GM21423 (cell line): ENCODE results near the gene CCDC3.
"Not testable (repeated sequence)": the region's sequence is repeated elsewhere in the genome, so short reads cannot be mapped to it uniquely, and the experiment has no call there.

Experiments
- ATAC-seq: cut with Tn5 transposase; IDR thresholded peaks from one replicate; pipeline ENCODE4 v1.9.1; 2021; ENCODE audit warnings: mild to moderate bottlenecking, moderate library complexity; ENCODE audit not compliant: unreplicated experiment

Gene CCDC3

DNA sequence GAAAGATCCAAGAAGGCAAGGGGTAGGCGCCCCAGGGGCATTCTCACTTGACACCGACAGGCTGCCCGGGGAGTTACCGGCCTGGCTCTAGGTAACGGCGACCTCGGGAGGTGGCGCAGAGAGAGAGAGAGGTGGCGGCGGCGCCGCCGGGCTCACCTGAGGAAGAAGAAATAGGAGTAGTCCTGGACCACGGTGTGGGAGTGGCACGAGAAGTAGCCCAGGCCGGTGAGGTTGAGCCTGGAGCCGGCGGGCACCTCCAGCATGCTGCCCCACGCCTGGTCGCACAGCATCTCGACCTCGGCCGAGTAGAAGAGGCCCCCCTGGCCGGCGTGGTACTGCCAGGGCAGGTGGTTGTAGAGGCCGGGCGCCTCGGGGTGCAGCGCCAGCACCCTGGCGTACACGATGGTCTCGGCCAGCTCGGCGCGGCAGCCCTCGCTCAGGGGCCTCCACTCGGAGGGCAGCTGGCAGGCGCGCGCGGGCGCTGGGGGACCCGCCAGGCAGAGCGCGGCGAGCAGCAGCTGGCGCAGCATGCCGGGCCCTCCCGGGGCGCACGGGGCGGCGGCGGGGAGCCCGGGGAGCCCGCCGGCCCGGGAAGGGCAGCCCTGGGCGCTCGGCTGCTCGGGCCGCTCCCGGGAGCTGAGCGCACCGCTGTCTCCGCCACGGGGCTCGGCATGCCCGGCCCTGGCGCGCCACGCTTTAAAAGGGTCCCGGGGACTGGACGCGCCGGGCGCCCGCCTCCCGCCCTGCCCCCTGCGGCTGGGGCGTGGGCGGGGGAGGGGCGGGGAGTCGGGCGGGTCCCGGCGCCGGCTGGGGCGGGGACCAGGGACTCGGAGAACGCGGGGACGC, at the start of gene CCDC3:
Gene CCDC3, minus strand, starts transcription at position 673 of the 846 bp plus-strand sequence. Its CDS starts 143 bp downstream, at position 530.
- no peak for ATAC-seq

DNA sequence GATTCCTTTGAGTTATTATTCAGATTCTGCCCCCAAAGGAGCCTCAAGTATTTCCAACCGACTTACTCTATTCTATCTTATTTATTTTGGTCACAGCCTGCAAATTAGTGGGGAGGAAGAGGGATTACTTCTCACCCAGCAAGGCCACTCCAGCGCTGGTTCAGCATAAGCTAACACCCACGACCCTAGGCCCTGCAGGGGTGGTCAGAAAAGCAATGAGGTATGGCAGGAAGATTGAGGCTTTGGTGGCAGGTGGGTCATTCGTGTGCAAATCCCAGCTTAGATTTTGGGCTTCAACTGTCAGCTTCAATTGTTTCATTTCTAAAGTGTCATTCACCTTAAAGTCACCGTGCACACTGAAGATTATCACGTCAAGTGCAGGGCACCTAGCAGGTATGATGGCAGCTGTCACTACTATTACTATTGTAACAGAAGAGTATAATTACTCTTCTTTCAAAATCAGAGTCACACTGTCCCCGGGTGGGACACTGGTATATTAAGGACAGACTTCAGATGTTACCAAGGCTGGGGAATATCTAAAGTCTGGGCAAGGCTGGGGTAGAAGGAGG, 49.7 kb upstream of the CCDC3 start:
- ATAC-seq: no peak

DNA sequence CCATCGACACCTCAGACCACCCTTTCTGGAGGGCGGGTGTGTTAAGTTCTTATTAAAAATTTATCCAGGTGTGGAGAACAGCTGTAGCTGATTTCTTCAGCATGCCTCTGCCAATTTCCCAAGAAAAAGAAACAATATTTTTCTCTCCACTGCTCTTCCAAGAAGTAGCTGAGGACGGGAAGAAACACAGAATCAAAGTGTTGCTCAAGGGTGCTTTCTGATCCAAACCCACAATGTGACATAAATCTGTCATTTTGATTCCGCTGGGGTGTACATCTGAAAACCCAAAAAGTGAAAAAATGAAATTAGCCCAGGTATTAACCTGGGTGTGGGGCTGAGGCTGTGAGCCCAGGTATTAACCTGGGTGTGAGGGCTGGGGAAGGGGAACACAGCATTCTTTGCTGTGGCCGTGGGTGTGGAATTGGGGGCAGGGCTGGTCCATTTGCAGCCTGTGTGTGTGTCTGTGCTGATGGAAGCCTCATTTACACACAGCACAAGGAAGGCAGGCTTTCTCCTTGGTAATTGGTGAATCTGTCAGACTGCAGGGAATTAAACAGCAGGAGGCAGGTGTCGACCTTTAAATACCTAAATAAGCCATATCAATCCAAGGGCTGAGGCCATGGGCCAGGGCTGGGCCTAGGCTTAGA, 48.4 kb upstream of the CCDC3 start:
- no peak for ATAC-seq

DNA sequence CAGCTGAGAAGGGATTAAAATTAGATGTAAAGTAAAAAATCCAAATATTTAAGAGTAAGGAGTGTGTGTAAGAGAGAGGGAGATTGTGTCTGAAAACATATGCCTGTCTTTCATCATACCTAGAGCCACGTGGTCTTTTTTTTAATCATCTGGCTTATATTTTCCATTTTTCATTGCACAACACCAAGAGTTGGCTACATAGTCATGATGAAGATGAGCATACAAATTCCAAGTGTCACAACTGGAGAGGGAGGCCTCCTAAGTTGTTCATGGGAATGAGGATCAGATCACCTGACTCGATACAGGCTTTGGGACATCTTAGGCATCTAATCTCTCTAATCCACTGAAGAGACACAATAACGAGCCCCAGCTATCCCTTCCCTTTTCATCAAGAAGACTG, 47.2 kb upstream of the CCDC3 start:
- no peak for ATAC-seq

DNA sequence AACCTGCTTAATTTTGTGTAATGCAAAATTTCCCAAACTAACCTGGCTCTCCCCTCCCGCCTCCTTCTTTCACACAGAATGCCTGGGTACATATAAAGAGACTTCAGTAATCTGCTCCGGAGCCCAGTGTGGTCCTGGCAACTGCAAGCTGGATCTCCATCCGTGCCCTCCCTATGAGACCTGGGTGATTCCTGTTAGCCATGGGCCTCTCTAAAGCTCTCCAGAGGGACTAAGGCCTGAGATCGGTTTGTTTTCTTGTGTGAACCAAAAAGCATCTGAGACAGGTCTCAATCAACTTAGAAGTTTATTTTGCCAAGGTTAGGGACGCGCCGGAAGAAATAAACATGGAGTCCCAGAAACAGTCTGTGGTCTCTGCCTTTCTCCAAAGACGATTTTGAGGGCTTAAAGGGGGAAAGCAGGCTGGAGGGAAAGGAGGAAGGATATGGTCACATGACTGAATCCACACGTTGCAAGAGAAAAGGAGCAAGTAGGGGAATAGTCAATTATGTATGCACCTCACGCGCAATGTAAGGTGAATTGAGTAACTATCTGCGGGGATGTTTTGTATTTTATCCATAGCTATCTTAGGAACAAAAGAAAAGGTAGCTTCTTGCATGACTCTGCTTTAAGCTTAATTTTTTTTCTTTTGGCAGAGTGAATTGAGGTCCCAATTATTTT, 46.2 kb upstream of the CCDC3 start:
- ATAC-seq: no peak

DNA sequence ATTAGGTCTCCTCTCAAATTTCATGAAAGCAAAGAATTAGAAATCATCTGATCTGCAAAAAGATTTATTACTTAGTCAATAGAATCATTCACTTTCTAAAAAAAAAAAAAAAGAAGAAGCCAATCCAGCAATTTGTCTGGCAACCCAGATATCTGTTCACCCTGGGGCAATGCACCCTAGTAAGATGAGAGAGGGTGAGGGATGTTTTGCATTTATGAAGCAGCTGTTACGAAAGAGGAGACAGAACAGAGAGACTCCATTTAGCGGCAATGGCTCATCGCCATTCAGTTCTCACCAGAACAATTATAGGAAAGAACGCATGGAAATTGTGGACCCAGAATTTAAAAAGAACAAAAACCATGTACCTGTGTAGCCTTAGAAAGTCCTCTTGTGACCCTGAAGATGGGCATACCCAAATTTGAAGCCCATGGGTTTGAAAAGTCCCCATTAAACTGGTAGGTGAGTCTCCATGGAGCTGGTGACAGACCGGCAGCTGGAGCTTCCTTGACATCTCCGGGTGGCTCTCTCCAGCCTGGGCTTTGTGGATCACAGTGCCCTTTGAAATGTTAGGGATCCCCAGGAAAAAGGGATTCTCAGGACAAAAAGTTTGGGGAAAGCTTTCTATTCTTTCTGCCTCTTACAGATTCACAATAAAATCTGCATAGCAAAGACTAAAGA, 45.5 kb upstream of the CCDC3 start:
- ATAC-seq: no peak

DNA sequence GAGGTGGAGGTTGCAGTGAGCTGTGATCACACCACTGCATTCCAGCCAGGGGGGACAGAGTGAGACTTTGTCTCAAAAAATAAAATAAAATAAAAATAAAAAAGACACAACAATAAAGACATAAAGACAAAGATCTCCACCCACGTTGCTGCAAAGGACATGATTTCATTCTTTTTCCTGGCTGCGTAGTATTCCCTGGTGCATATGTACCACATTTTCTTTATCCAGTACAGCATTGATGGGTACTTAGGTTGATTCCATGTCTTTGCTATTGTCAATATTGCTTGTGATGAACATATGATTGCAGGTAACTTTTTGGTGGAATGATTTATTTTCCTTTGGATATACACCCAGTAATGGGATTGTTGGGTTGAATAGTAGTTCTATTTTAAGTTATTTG, 42.0 kb upstream of the CCDC3 start:
- ATAC-seq: no peak

DNA sequence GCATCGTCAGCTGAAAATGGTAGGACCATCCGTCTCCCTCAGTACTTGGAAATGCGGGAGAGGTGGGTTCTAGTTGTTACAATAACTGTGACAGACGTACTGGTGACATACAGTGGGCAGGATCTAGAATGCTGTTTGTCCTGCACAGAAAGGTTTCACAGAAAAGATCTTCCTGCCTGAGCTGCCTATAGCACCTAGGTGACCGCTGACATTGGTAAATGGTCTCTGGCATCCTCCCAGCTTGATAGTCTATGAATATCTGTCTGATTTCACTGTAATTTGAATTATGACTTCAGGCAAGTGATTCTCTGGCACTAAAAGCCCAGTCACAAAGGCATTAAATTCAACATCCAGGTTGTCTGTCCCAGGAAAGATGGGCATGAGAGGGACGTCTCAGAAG, 38.2 kb upstream of the CCDC3 start:
- ATAC-seq: no peak

DNA sequence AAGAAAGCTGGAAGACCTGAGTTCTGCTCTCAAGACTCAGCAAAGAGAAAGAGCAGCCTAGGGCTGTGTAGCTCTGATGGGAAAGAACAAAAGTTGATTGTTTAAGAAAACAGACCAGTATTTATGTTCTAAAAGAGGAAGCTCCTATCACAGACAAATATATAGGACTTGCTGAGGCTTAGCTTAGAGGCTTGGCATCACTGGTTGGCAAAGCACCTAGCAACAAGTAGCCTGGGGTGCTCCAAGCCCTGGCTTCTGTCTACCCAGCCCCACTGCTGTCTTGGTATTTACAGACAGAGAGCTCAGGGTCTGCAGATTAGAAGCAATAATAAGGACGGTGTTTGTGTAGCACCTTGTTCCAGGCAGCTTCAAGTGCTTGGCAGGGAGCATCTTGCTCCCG, 36.9 kb upstream of the CCDC3 start:
- ATAC-seq: no peak

DNA sequence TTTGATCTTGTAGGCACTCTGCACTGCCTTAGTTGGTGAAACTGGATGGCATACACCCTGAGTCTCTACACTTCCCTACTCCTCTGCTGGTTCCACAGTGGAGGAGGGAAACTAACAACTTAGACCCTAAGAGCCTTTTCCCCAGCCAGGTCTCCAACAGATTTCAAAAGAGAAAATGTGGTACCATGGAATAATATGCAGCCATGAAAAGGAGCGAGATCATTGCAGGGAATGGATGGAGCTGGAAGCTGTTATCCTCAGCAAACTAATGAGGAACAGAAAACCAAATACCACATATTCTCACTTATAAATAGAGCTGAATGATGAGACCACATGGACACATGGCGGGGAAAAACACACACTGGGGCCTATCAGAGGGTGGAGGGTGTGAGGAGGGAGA, 36.3 kb upstream of the CCDC3 start:
- no peak for ATAC-seq

DNA sequence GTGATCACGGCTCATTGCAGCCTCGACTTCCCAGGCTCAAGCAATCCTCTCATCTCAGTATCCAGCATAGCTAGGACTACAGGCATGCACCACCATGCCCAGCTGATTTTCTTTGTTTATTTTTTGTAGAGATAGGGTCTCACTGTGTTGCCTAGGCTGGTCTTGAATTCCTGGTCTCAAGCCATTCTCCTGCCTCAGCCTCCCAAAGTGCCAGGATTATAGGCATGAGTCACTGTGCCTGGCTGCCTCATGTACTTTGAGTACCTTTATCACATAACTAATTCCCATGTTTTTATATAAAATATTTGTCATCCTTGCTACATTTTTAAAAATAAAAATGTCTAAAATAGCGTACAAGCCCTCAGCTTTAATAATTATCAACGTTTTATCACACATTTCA, 35.3 kb upstream of the CCDC3 start:
- ATAC-seq: no peak

DNA sequence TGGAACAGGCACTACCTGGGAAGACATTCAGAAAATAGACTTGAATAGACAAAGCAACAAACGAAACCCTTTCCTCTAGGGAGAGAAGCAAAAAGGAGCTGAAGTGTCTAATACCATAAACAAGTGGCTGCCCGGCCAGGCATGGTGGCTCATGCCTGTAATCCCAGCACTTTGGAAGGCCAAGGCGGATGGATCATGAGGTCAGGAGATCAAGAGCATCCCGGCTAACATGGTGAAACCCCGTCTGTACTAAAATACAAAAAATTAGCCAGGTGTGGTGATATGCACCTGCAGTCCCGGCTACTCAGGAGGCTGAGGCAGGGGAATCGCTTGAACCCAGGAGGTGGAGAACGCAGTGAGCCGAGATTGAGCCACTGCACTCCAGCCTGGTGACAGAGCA, 34.2 kb upstream of the CCDC3 start:
- not testable (repeated sequence) for ATAC-seq

DNA sequence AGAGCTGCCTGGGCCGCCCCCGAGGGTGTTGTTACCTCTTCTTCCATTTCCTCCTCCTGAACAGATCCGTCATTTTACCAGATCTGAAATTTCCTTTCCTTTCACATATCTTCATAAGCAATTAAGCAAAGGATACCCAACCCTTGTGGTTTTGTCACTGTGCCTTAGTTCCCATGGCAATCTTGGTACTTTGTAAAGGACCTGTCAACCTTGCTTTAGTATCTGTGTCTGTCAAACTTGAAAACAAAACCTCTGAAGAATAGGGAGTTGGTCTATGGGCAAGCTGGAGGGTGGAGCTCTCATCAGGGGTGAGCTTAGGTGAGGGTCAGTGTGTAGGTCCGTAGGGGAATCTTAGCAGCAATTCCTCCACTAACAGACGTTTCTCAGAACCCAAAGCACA, 25.4 kb upstream of the CCDC3 start:
- ATAC-seq: no peak

DNA sequence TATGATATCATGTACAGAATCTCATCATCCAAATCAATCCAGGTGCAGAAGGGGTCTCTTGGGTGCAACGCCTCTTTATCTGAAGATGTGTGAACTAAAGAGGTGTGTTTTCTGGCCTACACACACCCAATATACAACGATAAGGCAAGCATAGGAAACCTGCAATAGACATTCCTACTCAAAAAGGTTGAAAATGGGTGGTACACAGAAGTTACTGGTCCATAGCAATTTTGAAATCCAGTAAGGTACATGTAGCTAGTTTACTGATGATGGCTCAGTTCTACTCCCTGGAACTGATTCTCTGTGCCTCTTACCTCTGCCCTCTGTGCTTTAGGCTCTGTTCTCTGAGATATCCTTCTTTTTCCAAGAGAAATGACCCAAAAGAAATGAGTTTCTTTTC, 22.2 kb upstream of the CCDC3 start:
- no peak for ATAC-seq

DNA sequence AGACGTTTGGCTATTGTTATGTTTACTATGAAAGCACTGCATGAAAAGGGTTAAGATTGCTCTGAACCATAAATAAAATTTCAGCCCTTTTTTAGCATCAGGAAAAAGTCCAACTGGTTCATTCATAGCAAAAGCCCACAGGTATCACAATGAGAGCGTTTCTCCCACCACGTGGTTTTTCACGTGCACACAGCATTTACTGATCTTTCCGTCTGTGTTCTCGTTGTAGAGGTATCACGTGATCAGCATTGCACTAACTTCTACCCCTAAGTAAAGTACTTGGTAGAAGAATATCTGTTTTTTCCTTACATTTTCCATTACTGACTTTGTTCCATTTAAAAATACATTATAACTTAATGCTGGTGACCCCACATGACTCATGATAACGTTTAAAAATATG, 17.8 kb upstream of the CCDC3 start:
- no peak for ATAC-seq

DNA sequence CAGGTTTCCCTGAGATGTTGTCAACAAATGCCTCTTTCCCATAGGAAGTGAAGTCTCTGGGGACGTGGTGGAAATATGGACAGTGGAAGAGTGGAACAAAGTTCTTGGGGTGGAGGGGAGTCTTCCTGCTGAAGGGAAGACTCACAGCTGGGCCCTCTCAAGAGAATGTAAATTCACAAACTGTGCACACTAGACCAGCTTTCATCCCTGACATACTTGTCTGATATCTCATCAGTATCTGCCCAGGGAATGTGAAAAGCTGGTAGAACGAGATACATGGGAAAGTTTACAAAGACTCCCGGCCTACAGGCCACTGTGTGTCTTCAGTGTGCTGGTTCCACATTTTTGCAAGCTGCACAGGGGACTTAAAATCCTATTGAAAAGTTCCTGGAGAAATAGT, 16.7 kb upstream of the CCDC3 start:
- no peak for ATAC-seq

DNA sequence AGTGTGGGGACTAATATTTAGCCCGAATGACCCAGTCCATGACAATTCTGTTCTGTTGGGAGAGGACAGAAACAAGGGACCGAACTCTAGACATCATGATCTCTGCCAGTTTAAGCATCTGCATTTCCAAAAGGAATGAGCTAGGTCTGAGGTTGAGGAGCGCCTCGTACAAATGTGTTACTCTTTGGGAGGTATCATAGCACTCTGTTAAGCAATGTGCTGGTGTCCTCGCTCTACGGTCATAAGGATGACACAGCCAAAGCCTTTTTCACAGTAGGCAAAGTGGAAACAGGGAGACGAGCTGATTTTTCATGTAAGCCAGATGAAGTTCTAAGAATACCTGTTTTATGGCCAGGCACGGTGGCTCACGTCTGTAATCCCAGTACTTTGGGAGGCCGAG, 15.4 kb upstream of the CCDC3 start:
- ATAC-seq: no peak

DNA sequence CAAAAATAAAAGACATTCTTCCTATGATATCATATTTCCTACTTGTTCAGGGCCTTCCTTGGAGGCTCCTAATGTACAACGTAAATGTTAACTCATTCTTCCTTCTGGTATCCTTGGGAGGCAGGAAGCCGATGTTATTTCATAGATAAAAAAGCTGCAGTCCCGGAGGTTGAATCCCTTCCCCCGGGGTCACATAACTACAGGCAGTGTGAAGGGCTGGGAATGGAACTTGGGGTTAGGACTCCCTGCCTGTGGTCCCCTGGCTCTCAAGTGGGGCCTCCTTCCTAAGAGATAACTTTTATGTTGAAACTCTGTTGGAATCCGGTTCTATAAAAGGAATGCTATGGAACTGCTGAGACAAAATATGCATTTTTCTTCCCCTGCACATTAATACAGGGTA, 14.9 kb upstream of the CCDC3 start:
- ATAC-seq: no peak

DNA sequence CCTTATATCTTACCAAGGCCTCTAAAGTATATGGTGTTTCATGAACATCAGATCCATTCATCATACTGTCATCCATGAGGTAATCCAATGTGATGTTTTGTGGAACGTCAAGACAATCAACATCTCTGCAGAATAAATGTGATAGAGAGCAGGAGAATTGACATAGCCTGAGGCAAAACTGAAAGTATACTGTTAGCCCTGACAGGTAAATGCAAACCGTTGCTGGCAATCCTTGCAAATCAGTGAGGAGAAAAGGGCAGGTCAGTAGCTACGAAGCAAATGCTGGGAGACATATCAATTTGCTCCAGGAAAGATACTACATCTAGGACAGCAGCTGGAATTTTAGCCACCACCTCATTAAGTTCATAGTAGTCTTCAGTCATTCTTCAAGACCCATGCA, 4.5 kb upstream of the CCDC3 start:
- ATAC-seq: no peak

DNA sequence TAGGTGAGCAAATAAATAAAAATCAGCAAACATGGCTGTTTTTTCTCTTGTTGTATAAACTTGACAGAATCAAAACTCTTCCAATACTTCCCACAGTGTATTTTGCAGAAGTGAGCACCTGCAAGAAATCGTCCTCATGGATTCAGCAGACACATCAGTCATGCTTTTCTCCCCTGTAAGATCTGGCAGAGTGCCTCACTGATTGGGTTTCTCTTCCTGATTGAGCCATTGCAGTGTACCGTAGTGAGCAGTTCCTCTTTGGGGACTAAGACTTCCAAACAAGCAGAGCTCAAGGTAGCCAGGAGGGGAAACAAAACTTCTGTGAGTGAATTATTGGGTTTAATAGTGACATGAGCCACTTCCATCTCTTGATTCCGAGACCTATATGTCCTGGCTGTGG, 2.2 kb upstream of the CCDC3 start:
- no peak for ATAC-seq

DNA sequence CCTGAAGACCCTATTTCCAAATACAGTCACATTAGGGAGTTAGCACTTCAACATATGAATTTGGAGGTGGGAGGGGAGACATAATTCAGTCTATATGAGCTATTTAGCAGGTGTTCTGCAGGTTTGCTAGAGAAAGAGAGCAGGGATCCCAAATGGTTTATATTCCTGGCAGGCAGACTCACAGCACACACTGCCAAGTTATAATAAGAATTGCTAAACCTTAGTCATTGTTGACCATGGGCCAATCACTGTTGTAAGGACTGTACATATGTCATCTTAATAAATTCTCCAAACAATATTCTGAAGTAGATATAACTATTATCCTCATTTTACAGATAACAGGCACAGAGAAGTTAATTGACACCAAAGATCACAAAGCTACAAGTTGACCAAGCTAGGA, 1.5 kb upstream of the CCDC3 start:
- no peak for ATAC-seq
